Activated CD8-positive, alpha-beta T cell treated with anti-CD3 and anti-CD28 coated beads, Interleukin-2, amount 10 ng/mL, durations not matched to agents 7 days and 5 days (primary cell): ENCODE measurements around the gene EFNB2. TPM values are rescaled to one million over a fixed set of nuclear protein-coding genes. Genes with fewer than 3 reads are reported as not detected.

Source experiments
- ATAC-seq: fragments of 150-1000 bp; cut with Tn5 transposase; one replicate; pipeline ENCODE4 v1.10.0; 2021; ENCODE audit warnings: moderate library complexity
- CTCF ChIA-PET: fragments of 350-600 bp; sonication (Branson Sonifier 250); formaldehyde crosslinking; loops from one replicate; lab custom pipeline; 2021; ENCODE audit warnings: antibody characterized with exemption; lab: Charles Lee
- POLR2A ChIA-PET: fragments of 350-600 bp; sonication (Branson Sonifier 250); formaldehyde crosslinking; loops from one replicate; lab custom pipeline; 2021; ENCODE audit warnings: antibody characterized with exemption; lab: Charles Lee
- DNase-seq: peaks from one replicate; pipeline ENCODE4 v3.0.0-alpha.2; 2020
- H3K27ac Mint-ChIP-seq: one replicate; pipeline ENCODE4 v1.8.0; 2021; ENCODE audit warnings: mild to moderate bottlenecking, mixed read lengths
- H3K27me3 Mint-ChIP-seq: one replicate; pipeline ENCODE4 v1.8.0; 2021; ENCODE audit warnings: low read depth, mixed read lengths
- H3K36me3 Mint-ChIP-seq: one replicate; pipeline ENCODE4 v1.8.0; 2021; ENCODE audit warnings: low read depth, mixed read lengths
- H3K4me1 Mint-ChIP-seq: one replicate; pipeline ENCODE4 v1.8.0; 2021; ENCODE audit warnings: low read depth, mixed read lengths
- H3K4me3 Mint-ChIP-seq: one replicate; pipeline ENCODE4 v1.8.0; 2021; ENCODE audit warnings: mild to moderate bottlenecking, mixed read lengths
- H3K9me3 Mint-ChIP-seq: one replicate; pipeline ENCODE4 v1.8.0; 2022; ENCODE audit warnings: mixed read lengths; ENCODE audit not compliant: insufficient read depth
- total RNA-seq, 2 experiments: library from RNA; stranded (reverse); gene quantifications; one replicate each; pipeline ENCODE4 v1.2.3, GENCODE V29; 2021

Gene EFNB2
- total RNA-seq, 2 experiments from 2014 or later = 0.08 to 0.16 TPM

DNA sequence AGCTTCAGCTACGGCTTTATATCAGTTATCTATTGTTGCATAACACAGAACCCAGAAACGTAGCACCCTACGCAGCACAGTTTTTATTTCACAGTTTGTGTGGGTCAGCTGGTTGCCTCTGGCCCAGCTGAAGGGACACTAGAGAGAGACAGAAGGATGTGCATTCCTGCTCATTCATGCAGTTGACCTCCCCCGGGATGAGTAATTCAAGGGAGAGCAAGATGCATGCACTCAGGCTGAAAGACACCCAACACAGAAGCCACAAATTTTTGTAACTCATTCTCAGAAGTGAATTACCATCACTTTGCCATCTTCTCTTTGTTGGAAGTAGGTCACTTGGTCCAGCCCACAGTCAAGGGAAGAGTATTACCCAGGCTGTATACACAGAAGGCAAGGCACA lies 89.5 kb downstream of the EFNB2 start:
- no peaks in the 10 kb centered on the region for H3K36me3 Mint-ChIP-seq
- ATAC-seq = no peak
- no peak overlapping the region for H3K27ac Mint-ChIP-seq
- H3K27me3 Mint-ChIP-seq = no peaks in the 10 kb centered on the region
- no peak overlapping the region for H3K4me3 Mint-ChIP-seq
- DNase-seq = no peak
- H3K4me1 Mint-ChIP-seq = no peaks in the 10 kb centered on the region
- ChIA-PET POLR2A (no interaction called here), CTCF (no interaction called here)
- no peaks in the 10 kb centered on the region for H3K9me3 Mint-ChIP-seq

DNA sequence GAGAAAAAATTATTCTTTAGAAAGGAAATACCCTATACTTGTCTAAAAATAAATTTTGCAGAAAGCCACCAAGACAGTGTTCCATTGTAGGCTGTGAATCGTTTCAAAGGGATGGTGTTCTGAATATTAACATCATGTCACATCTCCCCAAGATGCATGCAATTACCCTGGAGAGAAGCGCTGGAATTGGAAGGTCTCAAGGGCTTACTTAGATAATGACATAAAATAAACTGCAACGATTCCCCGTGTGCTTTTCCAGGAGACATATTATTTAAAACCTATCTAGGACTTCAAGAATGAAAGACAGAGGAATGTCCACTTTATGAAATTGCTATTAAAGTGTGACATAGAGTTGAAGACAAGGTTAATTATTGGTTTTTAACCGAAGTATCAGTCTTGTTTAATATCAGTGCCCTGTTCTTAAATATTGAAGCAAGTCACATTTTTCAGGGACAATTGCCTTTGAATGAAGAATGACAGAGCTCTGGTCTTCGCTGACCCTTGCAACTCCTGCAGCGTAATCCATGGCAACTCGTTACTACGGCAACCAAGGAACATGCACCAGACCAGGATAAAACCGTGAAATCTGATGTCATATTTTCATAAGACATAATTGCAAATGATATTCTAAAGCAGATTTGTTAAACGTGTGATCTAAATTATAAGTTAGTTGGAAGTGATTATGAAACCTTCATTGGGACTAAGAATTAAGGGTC lies 91.7 kb downstream of the EFNB2 start:
- ATAC-seq (no peak), DNase-seq (no peak)
- Mint-ChIP-seq H3K36me3 (no peaks in the 10 kb centered on the region), H3K4me3 (no peak overlapping the region), H3K27me3 (no peaks in the 10 kb centered on the region), H3K27ac (no peak overlapping the region), H3K4me1 (no peaks in the 10 kb centered on the region), H3K9me3 (no peaks in the 10 kb centered on the region)
- ChIA-PET CTCF (no interaction called here), POLR2A (no interaction called here)

DNA sequence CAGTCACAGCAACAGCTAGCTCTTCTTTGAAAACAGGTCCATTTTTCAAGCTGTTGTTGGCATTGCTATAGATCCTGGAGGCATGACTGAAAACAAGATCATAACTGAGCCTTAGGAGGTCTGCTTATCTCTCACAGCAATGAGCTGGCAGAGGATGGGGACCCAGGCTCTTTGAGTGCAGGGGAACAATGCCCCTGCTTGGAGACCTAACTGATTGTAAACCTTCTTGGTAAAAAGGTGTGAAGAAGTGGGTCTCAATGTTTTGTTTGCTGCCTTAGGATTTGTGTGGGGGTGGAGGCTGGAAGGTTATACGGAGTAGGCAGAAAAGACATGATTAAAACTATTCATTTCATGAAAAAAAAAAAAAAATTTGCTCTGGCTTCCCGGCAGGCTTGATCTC lies 94.6 kb downstream of the EFNB2 start:
- DNase-seq (no peak), ATAC-seq (no peak)
- Mint-ChIP-seq H3K9me3 (no peaks in the 10 kb centered on the region), H3K27me3 (no peaks in the 10 kb centered on the region), H3K4me3 (no peak overlapping the region), H3K27ac (no peak overlapping the region), H3K4me1 (no peaks in the 10 kb centered on the region), H3K36me3 (no peaks in the 10 kb centered on the region)
- POLR2A ChIA-PET = no interaction called here
- CTCF ChIA-PET = no interaction called here

Other genes starting within 250 kb of the EFNB2 start
- gene ARGLU1, start 32.5 kb upstream of the EFNB2 start, total RNA-seq = 10 to 100 TPM; 86.6 to 97.0 TPM